Measurements from ENCODE around the gene TAS2R30.

GRCh38 chr12:11144297-11144696 is 9.9 kb upstream of the TAS2R30 start:
- TF ChIP-seq POLR2A (IDR thresholded peaks at IDR 0.05; ENCODE audit: low read length) = no peak
- no peak for TF ChIP-seq GATA1 (IDR thresholded peaks at IDR 0.05; ENCODE audit: low read depth, low read length)
